Astrocyte (in vitro differentiated cells and primary cell): ENCODE measurements around the gene PLB1. TPM values are rescaled to one million over a fixed set of nuclear protein-coding genes. Genes with fewer than 3 reads are reported as not detected.

Source experiments
- DNase-seq: peaks from one replicate; pipeline ENCODE4 v3.0.0-alpha.2; 2010; ENCODE audit warnings: low read depth
- FAIRE-seq: peaks from 2 replicates; lab custom pipeline; 2011; peaks lifted over from hg19 to GRCh38; lab: Jason Lieb, UNC
- H2AFZ ChIP-seq: 2 replicates; pipeline ENCODE4 v1.6.0; 2012; ENCODE audit warnings: low read depth, low read length, inconsistent platforms
- H3K27ac ChIP-seq: 2 replicates; pipeline ENCODE4 v1.5.1; 2011; ENCODE audit warnings: low read depth, low read length, inconsistent platforms
- H3K27me3 ChIP-seq: 2 replicates; pipeline ENCODE4 v1.6.0; 2011; ENCODE audit warnings: low read length, inconsistent platforms; ENCODE audit not compliant: insufficient read depth
- H3K36me3 ChIP-seq: 2 replicates; pipeline ENCODE4 v1.5.1; 2011; ENCODE audit warnings: low read length, inconsistent platforms; ENCODE audit not compliant: insufficient read depth
- H3K4me1 ChIP-seq: 2 replicates; pipeline ENCODE4 v1.5.1; 2011; ENCODE audit warnings: low read length, inconsistent platforms; ENCODE audit not compliant: insufficient read depth
- H3K4me2 ChIP-seq: 2 replicates; pipeline ENCODE4 v1.6.0; 2012; ENCODE audit warnings: low read length, inconsistent platforms
- H3K4me3 ChIP-seq: 2 replicates; pipeline ENCODE4 v1.5.1; 2011; ENCODE audit warnings: low read depth, mild to moderate bottlenecking, low read length, inconsistent platforms; ENCODE audit not compliant: insufficient read depth
- H3K79me2 ChIP-seq: 2 replicates; pipeline ENCODE4 v1.6.0; 2012; ENCODE audit warnings: mild to moderate bottlenecking, low read length, inconsistent platforms; ENCODE audit not compliant: insufficient read depth
- H3K9ac ChIP-seq: 2 replicates; pipeline ENCODE4 v1.6.0; 2012; ENCODE audit warnings: mild to moderate bottlenecking, low read length, inconsistent platforms
- H3K9me3 ChIP-seq: 2 replicates; pipeline ENCODE4 v1.5.1; 2012; ENCODE audit warnings: low read depth, mild to moderate bottlenecking, low read length, inconsistent platforms; ENCODE audit not compliant: insufficient read depth
- H4K20me1 ChIP-seq: 2 replicates; pipeline ENCODE4 v1.6.0; 2012; ENCODE audit warnings: low read length, inconsistent platforms; ENCODE audit not compliant: insufficient read depth
- H3K27ac Mint-ChIP-seq: one replicate; pipeline ENCODE4 v1.8.0; 2021; ENCODE audit warnings: mild to moderate bottlenecking, mixed read lengths; ENCODE audit not compliant: unreplicated experiment
- H3K27me3 Mint-ChIP-seq: one replicate; pipeline ENCODE4 v1.8.0; 2021; ENCODE audit warnings: low read depth, mixed read lengths; ENCODE audit not compliant: unreplicated experiment
- H3K36me3 Mint-ChIP-seq: one replicate; pipeline ENCODE4 v1.8.0; 2021; ENCODE audit warnings: low read depth, mixed read lengths; ENCODE audit not compliant: unreplicated experiment
- H3K4me1 Mint-ChIP-seq: one replicate; pipeline ENCODE4 v1.8.0; 2021; ENCODE audit warnings: low read depth, mixed read lengths; ENCODE audit not compliant: unreplicated experiment
- H3K4me3 Mint-ChIP-seq: one replicate; pipeline ENCODE4 v1.8.0; 2021; ENCODE audit warnings: mild to moderate bottlenecking, moderate library complexity, mixed read lengths; ENCODE audit not compliant: unreplicated experiment
- H3K9me3 Mint-ChIP-seq: one replicate; pipeline ENCODE4 v1.8.0; 2021; ENCODE audit warnings: mild to moderate bottlenecking, mixed read lengths; ENCODE audit not compliant: unreplicated experiment
- CTCF ChIP-seq: IDR thresholded peaks from 2 replicates; pipeline ENCODE4 v1.5.1; 2011; ENCODE audit warnings: low read depth, mild to moderate bottlenecking, inconsistent platforms, low read length, moderate library complexity; ENCODE audit not compliant: insufficient read depth
- EZH2 ChIP-seq: IDR thresholded peaks from 2 replicates; pipeline ENCODE4 v1.6.1; 2012; ENCODE audit warnings: mild to moderate bottlenecking, low read length, inconsistent platforms; ENCODE audit not compliant: insufficient read depth
- total RNA-seq: library from RNA; stranded (reverse); gene quantifications from 2 replicates; pipeline ENCODE4 v1.2.1, GENCODE V29; 2021

The PLB1 gene
- total RNA-seq, 1 donor from 2014 or later = 0.98 TPM

GRCh38 chr2:28486526-28486925 is 9.3 kb upstream of the PLB1 start:
- Mint-ChIP-seq H3K4me1 (no peaks in the 10 kb centered on the region), H3K27me3 (peaks cover 21% of the 10 kb centered on the region), H3K4me3 (no peak overlapping the region), H3K9me3 (peaks cover 10% of the 10 kb centered on the region), H3K27ac (no peak overlapping the region), H3K36me3 (peaks cover 5% of the 10 kb centered on the region)
- H4K20me1 ChIP-seq = no peaks in the 10 kb centered on the region
- no peak overlapping the region for H2AFZ ChIP-seq
- H3K4me2 ChIP-seq = no peak overlapping the region
- H3K9ac ChIP-seq = no peak overlapping the region
- peaks cover 3% of the 10 kb centered on the region for H3K27me3 ChIP-seq
- no peak for TF ChIP-seq EZH2
- no peak for FAIRE-seq
- no peaks in the 10 kb centered on the region for H3K9me3 ChIP-seq
- no peak overlapping the region for H3K27ac ChIP-seq
- DNase-seq = no peak
- no peaks in the 10 kb centered on the region for H3K4me1 ChIP-seq
- no peaks in the 10 kb centered on the region for H3K36me3 ChIP-seq
- no peaks in the 10 kb centered on the region for H3K79me2 ChIP-seq
- no peak overlapping the region for H3K4me3 ChIP-seq

- DNase-seq = peak; percentile 10
- H3K9me3 Mint-ChIP-seq = peaks cover 10% of the 10 kb centered on the region
- Histone ChIP-seq H3K27ac (no peak overlapping the region), H3K4me2 (no peak overlapping the region), H3K36me3 (no peaks in the 10 kb centered on the region), H3K9me3 (no peaks in the 10 kb centered on the region), H3K4me1 (no peaks in the 10 kb centered on the region), H2AFZ (no peak overlapping the region), H4K20me1 (no peaks in the 10 kb centered on the region), H3K9ac (no peak overlapping the region), H3K4me3 (no peak overlapping the region), H3K79me2 (no peaks in the 10 kb centered on the region), H3K27me3 (peaks cover 3% of the 10 kb centered on the region)
- no peak for FAIRE-seq
- TF ChIP-seq EZH2 (no peak), CTCF (no peak)
- no peak overlapping the region for H3K27ac Mint-ChIP-seq
- H3K27me3 Mint-ChIP-seq = peaks cover 24% of the 10 kb centered on the region
- no peak overlapping the region for H3K4me3 Mint-ChIP-seq
- no peaks in the 10 kb centered on the region for H3K4me1 Mint-ChIP-seq
- H3K36me3 Mint-ChIP-seq = peaks cover 5% of the 10 kb centered on the region
Measured at GRCh38 chr2:28487258-28487657, 8.6 kb upstream of the PLB1 start.

GRCh38 chr2:28488083-28488830 is 7.6 kb upstream of the PLB1 start:
- no peak overlapping the region for H3K27ac Mint-ChIP-seq
- Histone ChIP-seq H3K4me1 (no peaks in the 10 kb centered on the region), H3K4me2 (no peak overlapping the region), H3K4me3 (no peak overlapping the region), H3K27me3 (peaks cover 3% of the 10 kb centered on the region), H3K9ac (no peak overlapping the region), H3K79me2 (no peaks in the 10 kb centered on the region), H2AFZ (no peak overlapping the region), H4K20me1 (no peaks in the 10 kb centered on the region), H3K9me3 (no peaks in the 10 kb centered on the region), H3K36me3 (no peaks in the 10 kb centered on the region), H3K27ac (no peak overlapping the region)
- TF ChIP-seq EZH2 (no peak), CTCF (no peak)
- H3K9me3 Mint-ChIP-seq = peaks cover 10% of the 10 kb centered on the region
- no peaks in the 10 kb centered on the region for H3K4me1 Mint-ChIP-seq
- peaks cover 5% of the 10 kb centered on the region for H3K36me3 Mint-ChIP-seq
- no peak overlapping the region for H3K4me3 Mint-ChIP-seq
- no peak for FAIRE-seq
- DNase-seq = no peak
- peaks cover 24% of the 10 kb centered on the region for H3K27me3 Mint-ChIP-seq
